Caco-2 (cell line): ENCODE measurements around the gene GPA33. TPM values are rescaled to one million over a fixed set of nuclear protein-coding genes. Genes with fewer than 3 reads are reported as not detected.

ENCODE experiments used
- BruUV-seq: library from RNA; stranded (reverse); fragments of 400-500 nt; replicated peaks from 2 replicates; lab custom pipeline; 2021; lab: Mats Ljungman, UMichigan
- CTCF ChIA-PET: fragments of 300-600 bp; sonication (Branson Sonifier 250); formaldehyde crosslinking; loops from one replicate; lab custom pipeline; 2022; ENCODE audit warnings: antibody characterized with exemption; lab: Charles Lee
- POLR2A ChIA-PET: fragments of 300-600 bp; sonication (Branson Sonifier 250); formaldehyde crosslinking; loops from one replicate; lab custom pipeline; 2022; ENCODE audit warnings: antibody characterized with exemption; lab: Charles Lee
- DNase-seq, 2 experiments: peaks; one replicate each; pipeline versions ENCODE4 v3.0.0 to v3.0.0-alpha.2; 2020 to 2022
- H3K27me3 ChIP-seq: replicated peaks from 2 replicates; pipeline ENCODE4 v1.6.0; 2011; ENCODE audit warnings: low read length; ENCODE audit not compliant: control insufficient read depth, insufficient read depth
- H3K36me3 ChIP-seq: 2 replicates; pipeline ENCODE4 v1.5.1; 2011; ENCODE audit warnings: low read length; ENCODE audit not compliant: control insufficient read depth, insufficient read depth
- H3K4me1 ChIP-seq: fragments of 250-450 bp; sonication (Bioruptor Pico); 2 replicates; pipeline ENCODE4 v1.5.1; 2020; ENCODE audit warnings: mild to moderate bottlenecking
- H3K4me3 ChIP-seq: 2 replicates; pipeline ENCODE4 v1.5.1; 2011; ENCODE audit warnings: low read depth, mild to moderate bottlenecking, control low read depth, low read length
- H3K9me3 ChIP-seq: fragments of 250-450 bp; sonication (Bioruptor Pico); 2 replicates; pipeline ENCODE4 v1.5.1; 2020; ENCODE audit warnings: mild to moderate bottlenecking, moderate library complexity
- H3K27ac Mint-ChIP-seq: one replicate; pipeline ENCODE4 v1.8.0; 2022; ENCODE audit warnings: mixed read lengths; ENCODE audit not compliant: unreplicated experiment
- H3K27me3 Mint-ChIP-seq: one replicate; pipeline ENCODE4 v1.8.0; 2022; ENCODE audit warnings: mixed read lengths; ENCODE audit not compliant: insufficient read depth, unreplicated experiment
- H3K36me3 Mint-ChIP-seq: one replicate; pipeline ENCODE4 v1.8.0; 2022; ENCODE audit warnings: mild to moderate bottlenecking, mixed read lengths; ENCODE audit not compliant: insufficient read depth, unreplicated experiment
- H3K4me1 Mint-ChIP-seq: one replicate; pipeline ENCODE4 v1.8.0; 2022; ENCODE audit warnings: low read depth, mixed read lengths; ENCODE audit not compliant: unreplicated experiment
- H3K4me3 Mint-ChIP-seq: one replicate; pipeline ENCODE4 v1.8.0; 2022; ENCODE audit warnings: mild to moderate bottlenecking, moderate library complexity, mixed read lengths; ENCODE audit not compliant: unreplicated experiment
- H3K9me3 Mint-ChIP-seq: one replicate; pipeline ENCODE4 v1.8.0; 2022; ENCODE audit warnings: mixed read lengths; ENCODE audit not compliant: unreplicated experiment
- CTCF ChIP-seq, 2 experiments: fragments of 200-600 bp in 1 of 2; IDR thresholded peaks; 1 replicate in 1 of 2; 2 replicates in 1 of 2; pipeline versions ENCODE4 v1.5.1 to v1.8.0; 2011 to 2022; ENCODE audit warnings: antibody characterized with exemption in 1 of 2, control low read depth in 1 of 2, inconsistent platforms in 1 of 2, low read depth in 1 of 2, low read length in 1 of 2, mild to moderate bottlenecking in 1 of 2, moderate library complexity in 1 of 2; ENCODE audit not compliant: insufficient read depth in 1 of 2, severe bottlenecking in 1 of 2, unreplicated experiment in 1 of 2
- intact Hi-C: fragments of 100-400 bp; cut with micrococcal nuclease; formaldehyde crosslinking; loops from one replicate; pipeline ENCODE4 v1.10.0; 2022; ENCODE audit not compliant: unreplicated experiment
- total RNA-seq: library from RNA; stranded (reverse); gene quantifications from 2 replicates; pipeline ENCODE4 v1.2.3, GENCODE V29; 2022

GPA33 gene
- total RNA-seq, 1 experiment from 2014 or later = not detected

GRCh38 chr1:167089939-167090313 lies 251 bp downstream of the GPA33 start:
- Histone ChIP-seq H3K36me3 (no peaks in the 10 kb centered on the region), H3K27me3 (no peaks in the 10 kb centered on the region), H3K9me3 (no peaks in the 10 kb centered on the region), H3K4me3 (no peak overlapping the region), H3K4me1 (no peaks in the 10 kb centered on the region)
- no TSS peak for BruUV-seq
- CTCF ChIA-PET = no interaction called here
- no peak overlapping the region for H3K27ac Mint-ChIP-seq
- intact Hi-C loops = no loop called here
- no peaks in the 10 kb centered on the region for H3K9me3 Mint-ChIP-seq
- H3K27me3 Mint-ChIP-seq = no peaks in the 10 kb centered on the region
- H3K36me3 Mint-ChIP-seq = no peaks in the 10 kb centered on the region
- no peak overlapping the region for H3K4me3 Mint-ChIP-seq
- H3K4me1 Mint-ChIP-seq = no peaks in the 10 kb centered on the region
- POLR2A ChIA-PET = no interaction called here
- DNase-seq = no peak
- no peak for TF ChIP-seq CTCF (IDR thresholded peaks at IDR 0.05; ENCODE audit: insufficient read depth in 1 of 2, low read depth in 1 of 2, low read length in 1 of 2, severe bottlenecking in 1 of 2, unreplicated experiment in 1 of 2)

DNA sequence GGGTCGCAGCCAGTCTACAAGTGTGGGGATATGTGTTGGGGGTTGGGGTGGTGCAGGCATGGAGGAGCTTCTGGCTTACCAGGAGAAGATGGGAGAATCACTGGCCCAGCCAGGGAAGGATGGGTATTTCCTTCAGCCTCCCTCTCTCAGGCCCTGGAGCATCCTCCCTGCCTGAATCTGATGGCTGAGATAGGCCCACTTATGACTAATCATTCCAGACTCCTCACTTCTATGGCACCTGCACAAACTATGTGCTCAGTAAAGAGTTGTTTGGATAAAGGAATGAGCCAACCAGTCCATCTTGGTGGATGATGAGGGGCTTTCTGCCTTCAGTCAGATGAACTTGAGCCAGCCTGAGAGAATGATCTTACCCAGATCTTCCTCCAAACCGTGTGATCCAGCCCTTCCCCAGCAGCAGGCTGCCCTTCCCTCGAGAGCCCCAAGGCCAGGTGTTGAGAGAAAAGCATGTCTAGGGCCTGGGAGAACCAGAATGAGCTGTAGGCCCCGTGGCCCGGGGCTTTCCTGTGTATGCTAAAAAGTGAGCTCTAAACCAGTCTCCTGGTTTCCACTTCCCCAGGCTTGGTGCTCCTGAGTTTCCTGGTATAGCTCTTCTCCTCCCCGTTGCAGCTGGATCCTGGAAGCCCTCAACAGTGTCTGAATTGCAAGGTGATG lies 1.3 kb downstream of the GPA33 start:
- no peaks in the 10 kb centered on the region for H3K9me3 ChIP-seq
- H3K27ac Mint-ChIP-seq = no peak overlapping the region
- ChIA-PET POLR2A (no interaction called here), CTCF (no interaction called here)
- H3K4me1 ChIP-seq = peaks cover 5% of the 10 kb centered on the region
- H3K4me3 Mint-ChIP-seq = no peak overlapping the region
- no peaks in the 10 kb centered on the region for H3K9me3 Mint-ChIP-seq
- no peaks in the 10 kb centered on the region for H3K36me3 Mint-ChIP-seq
- intact Hi-C loops = no loop called here
- no peak for TF ChIP-seq CTCF (IDR thresholded peaks at IDR 0.05; ENCODE audit: insufficient read depth in 1 of 2, low read depth in 1 of 2, low read length in 1 of 2, severe bottlenecking in 1 of 2, unreplicated experiment in 1 of 2)
- no TSS peak for BruUV-seq
- no peak for DNase-seq
- no peaks in the 10 kb centered on the region for H3K27me3 Mint-ChIP-seq
- H3K4me1 Mint-ChIP-seq = no peaks in the 10 kb centered on the region
- H3K4me3 ChIP-seq = no peak overlapping the region
- H3K36me3 ChIP-seq = no peaks in the 10 kb centered on the region
- H3K27me3 ChIP-seq = no peaks in the 10 kb centered on the region

DNA sequence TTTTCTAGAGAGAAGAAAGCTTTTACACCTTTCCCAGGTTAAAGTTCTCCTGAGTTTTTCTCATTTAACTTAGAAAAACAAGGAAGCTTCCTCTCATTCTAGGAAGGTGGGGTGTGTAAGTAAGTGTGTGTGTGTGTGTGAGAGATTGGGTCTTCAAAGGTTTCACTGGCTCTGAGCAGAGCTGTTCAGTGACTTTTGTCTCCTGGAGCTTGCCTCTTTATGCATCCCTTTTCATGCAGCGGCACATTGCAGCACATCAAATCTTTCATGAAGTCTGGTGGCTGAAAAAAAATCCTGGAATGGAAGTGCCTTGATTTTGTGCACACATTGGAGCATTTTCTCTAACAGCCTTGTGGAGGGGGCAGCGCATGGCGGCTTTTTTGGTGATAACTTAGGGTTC lies 3.4 kb downstream of the GPA33 start:
- H3K36me3 Mint-ChIP-seq = no peaks in the 10 kb centered on the region
- DNase-seq = no peak
- no TSS peak for BruUV-seq
- Histone ChIP-seq H3K36me3 (no peaks in the 10 kb centered on the region), H3K9me3 (no peaks in the 10 kb centered on the region), H3K4me3 (no peak overlapping the region), H3K4me1 (peaks cover 26% of the 10 kb centered on the region), H3K27me3 (no peaks in the 10 kb centered on the region)
- ChIA-PET CTCF (interaction anchor here (0.9 kb wide), 1 partner anchor 134 kb away, joined by 4 read pairs; the partner anchor contains the start of gene POU2F1), POLR2A (no interaction called here)
- peaks cover 6% of the 10 kb centered on the region for H3K9me3 Mint-ChIP-seq
- H3K4me1 Mint-ChIP-seq = no peaks in the 10 kb centered on the region
- no peak overlapping the region for H3K4me3 Mint-ChIP-seq
- intact Hi-C loops = no loop called here
- no peak for TF ChIP-seq CTCF (IDR thresholded peaks at IDR 0.05; ENCODE audit: insufficient read depth in 1 of 2, low read depth in 1 of 2, low read length in 1 of 2, severe bottlenecking in 1 of 2, unreplicated experiment in 1 of 2)
- no peak overlapping the region for H3K27ac Mint-ChIP-seq
- no peaks in the 10 kb centered on the region for H3K27me3 Mint-ChIP-seq
